Measurements from ENCODE around the gene LHX6. TPM values are rescaled to one million over a fixed set of nuclear protein-coding genes. Genes with fewer than 3 reads are reported as not detected.

Gene LHX6
- total and polyA plus RNA-seq, 2 of the 4 experiments (the other 2 are of a cell fraction), result under 0.01 to 0.05 TPM

- CTCF ChIA-PET, result no interaction called here
- intact Hi-C loops (cut with micrococcal nuclease), result no loop called here
- TF ChIP-seq BHLHE40 (IDR thresholded peaks at IDR 0.05; ENCODE audit: low read depth, low read length) (no peak), FOS (IDR thresholded peaks at IDR 0.05; ENCODE audit: low read depth, low read length) (no peak), RAD21 (IDR thresholded peaks at IDR 0.05; ENCODE audit: low read length) (no peak), MAZ (IDR thresholded peaks at IDR 0.05; ENCODE audit: borderline replicate concordance, low read depth, low read length) (no peak), NFE2L2 (IDR thresholded peaks at IDR 0.05; ENCODE audit: low read depth, low read length) (no peak), MAFK (IDR thresholded peaks at IDR 0.05; ENCODE audit: low read depth, low read length) (no peak)
These were observed 22.6 kb upstream of the LHX6 start for GRCh38 chr9:122251351-122251750.

More at GRCh38 chr9:122251351-122251750, 22.6 kb upstream of the LHX6 start:
- H3K4me2 ChIP-seq (ENCODE audit: low read depth, low read length), result no peak overlapping the region
- H2BK5ac ChIP-seq (ENCODE audit: low read depth, low read length, poor library complexity, severe bottlenecking), result no peak overlapping the region
- dilution Hi-C loops (cut with HindIII; ENCODE audit: low sequenced_read_pairs, unreplicated experiment), result no loop called here
- no peak overlapping the region for H3K4me3 ChIP-seq (ENCODE audit: insufficient read depth, low read depth, low read length)
- no peak overlapping the region for H4K8ac ChIP-seq (ENCODE audit: low read depth in 2 of 2, low read length in 2 of 2)
- no peak overlapping the region for H2BK20ac ChIP-seq (ENCODE audit: low read depth, low read length)
- H3K14ac ChIP-seq (replicated peaks; ENCODE audit: low read depth, low read length), result no peak overlapping the region
- H3K4me1 ChIP-seq (ENCODE audit: control insufficient read depth, insufficient read depth, low read length), result no peaks in the 10 kb centered on the region
- no peak overlapping the region for H2AK5ac ChIP-seq (ENCODE audit: low read depth, low read length)
- H3K18ac ChIP-seq (ENCODE audit: low read depth, low read length), result no peak overlapping the region
- POLR2A ChIA-PET (ENCODE audit: unreplicated experiment), result no interaction called here
- no peak overlapping the region for H3K4ac ChIP-seq (ENCODE audit: low read depth, low read length)
- H4K91ac ChIP-seq (ENCODE audit: insufficient read depth, low read depth, low read length), result no peak overlapping the region
- no peak overlapping the region for H4K5ac ChIP-seq (ENCODE audit: low read depth, low read length)
- no peak overlapping the region for H2AK9ac ChIP-seq (replicated peaks; ENCODE audit: low read depth, low read length, poor library complexity)
- no TSS peak for BruUV-seq (replicated peaks)
- H2BK15ac ChIP-seq (ENCODE audit: low read depth, low read length), result no peak overlapping the region
- no peaks in the 10 kb centered on the region for H3K9me3 ChIP-seq (ENCODE audit: control insufficient read depth, insufficient read depth, low read length)
- DNase-seq, result no peak
- H3K9me1 ChIP-seq (ENCODE audit: insufficient read depth, low read length), result peaks cover 4% of the 10 kb centered on the region
- WGBS, 2 experiments (ENCODE audit: extremely low coverage in 2 of 2, insufficient read length in 1 of 2), result no CpG with 5 or more reads among the region's 2 CpGs
- in situ Hi-C loops (cut with MboI; ENCODE audit: low sequenced_read_pairs), result no loop called here
- H3K27me3 ChIP-seq (ENCODE audit: control insufficient read depth, insufficient read depth, low read length), result no peaks in the 10 kb centered on the region
- H2AFZ ChIP-seq (replicated peaks; ENCODE audit: low read length, poor library complexity), result no peak overlapping the region
- H3K23ac ChIP-seq (ENCODE audit: low read depth, low read length), result no peak overlapping the region
- H3K9ac ChIP-seq (ENCODE audit: low read depth, low read length), result no peak overlapping the region
- no peak overlapping the region for H3K27ac ChIP-seq (ENCODE audit: insufficient read depth, low read length)
- H4K20me1 ChIP-seq (ENCODE audit: insufficient read depth, low read length), result peaks cover 4% of the 10 kb centered on the region; the same call in 1 of the 2 replicates
- no peak for ATAC-seq (ENCODE audit: low read depth)
- H3K36me3 ChIP-seq (ENCODE audit: control insufficient read depth, insufficient read depth, low read length), result peaks cover 26% of the 10 kb centered on the region
- no peak overlapping the region for H2BK120ac ChIP-seq (ENCODE audit: low read depth, low read length)
- no peak overlapping the region for H3K56ac ChIP-seq (ENCODE audit: extremely low read depth, insufficient read depth, low read length)
- peaks cover 14 to 35% of the 10 kb centered on the region in 2 experiments; a peak in 3 of 4 replicates for H3K79me1 ChIP-seq (ENCODE audit: low read depth in 1 of 2, low read length in 2 of 2)
